Stimulated activated CD8-positive, alpha-beta memory T cell treated with anti-CD3 and anti-CD28 coated beads, Interleukin-4, amount 100 ng/mL, for 24 hours (primary cell): ENCODE measurements around the gene YIPF5.

Experiments
- DNase-seq: peaks from one replicate; pipeline ENCODE4 v3.0.0-alpha.2; 2020; ENCODE audit warnings: low read depth

The YIPF5 gene

GRCh38 chr5:144179226-144179625 lies 8.8 kb upstream of the YIPF5 start:
- no peak for DNase-seq

- no peak for DNase-seq
Observed at GRCh38 chr5:144177548-144177947, 7.1 kb upstream of the YIPF5 start.

DNA sequence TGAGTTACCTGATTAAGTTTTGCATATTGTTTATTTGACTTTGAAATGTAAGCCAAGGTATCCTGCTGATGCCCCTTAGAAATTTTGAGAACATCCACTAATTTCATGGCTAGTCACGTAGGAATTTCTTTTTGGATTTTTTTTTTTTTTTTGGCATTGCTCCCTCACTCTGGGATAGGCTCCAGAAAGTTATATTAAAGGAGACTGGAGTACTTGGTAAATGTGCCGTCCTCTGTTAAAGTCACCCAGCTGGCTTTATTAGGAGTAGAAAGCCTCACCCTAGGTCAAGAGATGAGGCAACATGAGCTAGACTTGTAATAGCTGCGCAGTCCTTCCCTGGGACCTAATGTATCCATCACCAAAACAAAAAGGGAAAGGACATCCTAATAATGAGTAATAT lies 3.3 kb upstream of the YIPF5 start:
- no peak for DNase-seq

GRCh38 chr5:144169904-144170275 lies 569 bp downstream of the YIPF5 start:
- no peak for DNase-seq

GRCh38 chr5:144167998-144168397 lies 2.5 kb downstream of the YIPF5 start:
- DNase-seq, result no peak

- DNase-seq, result no peak
Observed at GRCh38 chr5:144166696-144167095, 3.8 kb downstream of the YIPF5 start.

GRCh38 chr5:144162686-144163085 lies 7.8 kb downstream of the YIPF5 start:
- no peak for DNase-seq

DNA sequence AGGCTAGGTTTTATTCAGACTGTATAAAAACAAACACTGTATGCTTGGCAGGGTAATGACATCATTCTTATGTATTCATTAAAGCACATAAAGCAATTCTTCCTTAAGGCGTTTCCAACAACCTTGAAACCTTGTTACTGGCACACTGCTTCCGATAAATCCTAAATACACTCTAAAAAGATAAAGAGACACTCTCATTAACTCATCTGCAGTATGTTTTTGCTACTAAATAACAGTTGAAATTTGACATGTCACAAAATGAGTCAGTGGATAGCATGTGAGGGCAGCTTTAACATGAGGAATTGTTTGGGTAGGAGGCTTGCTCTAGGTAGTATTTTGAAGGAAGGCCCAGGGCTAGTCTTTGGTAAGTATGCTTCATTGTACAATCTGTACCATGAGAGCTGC lies 13.7 kb downstream of the YIPF5 start:
- no peak for DNase-seq

DNA sequence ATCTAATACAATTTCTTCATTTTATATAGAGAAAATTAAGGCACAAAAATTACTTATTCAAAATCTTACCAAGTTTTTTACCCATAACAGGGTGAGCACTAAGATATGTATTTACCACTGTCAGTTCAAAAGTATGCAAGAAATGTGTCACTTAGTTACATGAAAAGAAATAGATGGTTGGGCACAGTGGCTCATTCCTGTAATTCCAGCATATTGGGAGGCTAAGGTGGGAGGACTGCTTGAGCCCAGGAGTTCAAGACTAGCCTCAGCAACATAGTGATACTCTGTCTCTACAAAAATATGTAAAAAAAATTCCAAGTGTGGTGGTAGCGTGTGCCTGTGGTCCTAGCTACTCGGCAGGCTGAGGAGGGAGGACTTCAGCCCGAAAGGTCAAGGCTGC lies 19.4 kb downstream of the YIPF5 start:
- no peak for DNase-seq

DNA sequence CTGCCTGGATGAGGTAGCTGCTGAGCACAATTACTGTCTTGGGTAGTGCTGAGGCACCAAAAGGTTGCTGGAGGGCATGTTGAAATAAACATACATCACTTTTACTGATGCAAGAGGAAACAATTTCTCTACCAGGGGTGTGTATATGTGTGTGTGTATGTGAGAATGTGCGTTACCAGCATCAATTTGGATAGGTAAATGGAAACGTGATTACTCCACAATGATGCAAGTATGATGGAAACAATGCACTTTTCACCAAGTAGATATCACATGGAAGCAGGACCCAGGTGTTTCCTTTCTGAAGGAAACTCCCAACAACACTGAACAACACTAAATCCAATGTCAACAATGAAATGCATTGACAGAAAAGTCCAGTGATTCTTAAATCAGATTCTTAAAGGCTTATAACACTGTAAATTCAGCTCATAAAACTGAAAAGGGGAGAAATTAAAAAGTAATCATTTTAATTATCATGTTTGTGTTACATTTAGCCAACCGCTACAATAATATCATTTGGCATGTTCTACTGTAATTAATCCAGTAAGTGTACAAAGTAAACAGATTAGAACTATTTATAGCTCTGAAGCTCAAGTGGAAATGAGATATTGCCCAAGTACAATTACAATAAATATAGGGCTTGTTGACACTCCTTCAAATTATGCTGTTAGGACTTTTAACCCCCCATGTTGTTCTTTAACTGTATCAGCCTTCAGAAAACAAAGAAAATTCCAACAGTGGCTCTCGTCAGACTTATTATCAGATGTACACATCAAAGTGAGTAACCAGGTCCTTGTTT lies 25.3 kb downstream of the YIPF5 start:
- no peak for DNase-seq

DNA sequence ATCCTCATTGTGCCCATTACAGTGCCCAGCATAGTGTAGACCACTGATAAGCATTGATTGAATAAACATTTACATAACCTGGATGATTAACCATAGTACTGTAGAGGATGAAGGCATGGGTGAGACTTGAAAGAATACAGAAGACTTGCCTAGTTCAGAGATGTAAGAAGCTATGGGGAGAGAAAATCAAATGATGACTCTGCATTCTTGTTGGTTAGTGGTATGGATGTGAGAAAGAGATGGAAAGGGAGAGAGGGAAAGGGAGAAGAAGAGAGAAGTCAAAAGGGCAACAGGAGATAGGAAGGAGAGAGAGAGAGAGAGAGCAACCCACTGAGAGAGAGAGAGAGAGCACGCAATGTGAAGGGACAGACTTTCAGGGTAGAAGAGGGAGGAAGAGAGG lies 26.8 kb downstream of the YIPF5 start:
- DNase-seq, result no peak

DNA sequence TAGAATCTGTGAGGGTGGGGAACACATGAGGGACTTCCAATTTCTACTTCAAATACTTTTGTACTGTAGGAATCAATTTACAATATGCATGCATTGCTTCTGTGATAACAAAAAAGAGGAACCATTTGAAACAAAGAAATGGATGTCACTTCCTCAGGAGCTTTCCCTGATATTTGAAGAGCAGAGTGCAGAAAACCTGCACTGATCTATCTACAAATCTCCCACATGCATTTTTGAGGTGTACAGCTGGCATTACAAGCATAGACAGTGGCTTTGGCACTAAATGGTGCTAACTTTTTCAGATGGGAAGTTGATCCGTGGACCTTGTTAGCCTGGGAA lies 27.7 kb downstream of the YIPF5 start:
- DNase-seq, result no peak

DNA sequence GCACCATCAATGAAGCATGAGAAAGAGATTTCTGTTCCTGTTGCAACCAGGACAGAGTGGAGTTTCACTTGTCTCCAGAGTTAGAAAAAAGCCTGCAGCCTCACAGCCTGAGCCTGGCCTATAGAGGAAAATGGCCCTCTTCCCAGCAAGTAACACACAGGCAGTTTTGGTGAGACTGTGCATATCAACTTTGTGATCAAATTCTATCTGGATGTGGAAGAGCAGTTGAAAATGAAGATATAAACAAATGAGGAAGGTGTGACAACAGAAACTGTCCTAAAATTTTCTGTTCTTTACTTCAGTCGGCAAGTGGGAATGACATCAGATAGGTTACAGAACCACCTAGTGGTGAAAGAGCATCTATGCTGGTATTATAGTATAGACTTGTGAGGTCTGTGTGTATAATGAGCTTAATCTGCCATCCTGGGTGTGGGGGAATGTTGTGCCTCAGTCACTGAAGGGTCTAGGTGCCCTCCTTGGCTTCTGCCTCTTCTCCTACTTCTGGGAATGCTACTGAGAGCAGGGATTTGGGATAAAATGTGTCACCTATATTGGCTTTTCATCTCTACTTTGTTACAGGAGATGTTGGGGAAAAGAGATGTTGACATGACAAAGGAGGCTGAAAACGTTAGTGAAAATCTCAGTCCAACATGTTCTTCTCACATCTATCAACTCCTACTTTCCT lies 28.2 kb downstream of the YIPF5 start:
- DNase-seq, result no peak

DNA sequence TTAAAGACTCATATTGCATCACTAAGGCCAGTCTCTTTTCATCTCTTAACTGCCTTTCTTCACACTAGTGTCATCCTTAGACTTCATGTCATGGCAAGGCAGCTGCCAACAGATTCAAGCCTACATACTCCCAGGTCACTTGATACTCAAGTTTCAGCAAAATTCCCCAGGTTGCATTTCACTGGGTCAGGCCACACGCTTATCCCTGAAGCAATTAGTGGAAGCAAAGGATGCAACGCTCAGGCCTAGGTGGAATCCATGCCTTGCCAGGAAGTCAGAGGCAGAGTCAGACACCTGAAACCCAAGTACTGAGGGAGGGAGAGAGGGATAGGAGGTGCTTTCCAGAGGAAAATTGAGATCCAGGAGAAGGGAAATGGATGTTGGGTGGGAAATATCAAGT lies 28.9 kb downstream of the YIPF5 start:
- no peak for DNase-seq

DNA sequence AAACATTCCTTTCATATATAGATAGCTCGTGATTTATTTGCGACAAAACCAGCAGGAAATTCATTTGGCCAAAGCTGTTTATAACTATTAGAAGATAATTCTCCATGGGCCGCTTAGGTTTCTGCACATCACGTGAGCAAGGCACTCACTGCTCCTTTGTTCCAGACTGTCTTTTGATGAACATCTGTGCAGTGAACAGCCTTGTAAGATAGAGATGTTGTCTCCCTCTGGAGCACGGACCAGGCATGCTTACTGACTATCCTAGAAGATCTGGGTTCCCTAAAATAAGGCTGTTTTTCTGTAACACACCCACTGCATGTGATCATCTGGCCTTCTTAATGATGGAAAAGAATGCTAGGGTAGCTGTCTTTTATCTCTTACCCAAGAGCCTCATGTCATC lies 30.9 kb downstream of the YIPF5 start:
- no peak for DNase-seq

- DNase-seq, result no peak
Observed at GRCh38 chr5:144135113-144135762, 35.2 kb downstream of the YIPF5 start.

- DNase-seq, result no peak
Observed at GRCh38 chr5:144134194-144134826, 36.1 kb downstream of the YIPF5 start.

DNA sequence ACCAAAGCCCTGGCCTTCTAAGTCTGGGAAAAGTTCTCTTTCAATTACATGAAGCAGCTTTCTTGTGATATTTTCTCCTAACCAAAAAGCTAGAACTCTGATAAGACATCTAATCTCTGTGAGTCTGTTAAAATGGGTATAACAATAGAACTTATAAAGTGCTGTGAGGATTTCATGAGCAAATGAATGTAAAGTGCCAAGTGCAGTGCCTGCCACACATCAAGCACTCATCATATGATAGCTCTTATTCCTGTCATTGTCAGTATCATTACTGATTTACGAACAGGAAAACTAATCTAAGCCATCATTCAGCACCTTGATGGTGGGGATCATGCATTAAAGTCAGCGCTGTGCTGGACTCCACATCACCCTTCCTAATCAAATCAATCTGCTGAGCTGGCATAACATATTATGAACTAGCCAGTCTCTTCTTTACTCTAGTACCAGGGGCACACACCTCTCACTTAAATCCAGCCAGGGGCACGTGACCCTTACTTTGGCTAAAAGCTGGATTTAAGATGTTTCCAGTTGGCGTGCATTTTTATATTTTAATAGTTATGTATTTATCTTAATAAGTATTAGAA lies 37.3 kb downstream of the YIPF5 start:
- DNase-seq, result no peak

DNA sequence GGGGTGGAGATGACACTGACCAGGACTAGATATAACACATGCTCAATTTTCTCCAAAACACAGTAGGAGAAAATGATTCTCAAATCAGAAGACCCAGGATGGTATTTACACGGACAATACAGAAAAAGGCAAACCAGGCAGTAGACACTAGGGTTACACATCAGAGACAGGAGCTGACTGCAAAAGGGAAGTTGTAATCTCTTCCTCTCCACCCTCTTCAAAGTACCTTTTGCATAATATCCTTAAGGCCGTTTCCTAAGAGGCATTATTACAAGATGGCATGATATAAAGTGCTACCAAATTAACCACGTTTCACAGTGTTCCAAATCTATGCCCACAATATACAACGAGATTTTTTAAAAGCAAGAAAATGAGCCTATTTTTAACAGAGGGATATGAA lies 39.2 kb downstream of the YIPF5 start:
- no peak for DNase-seq

- DNase-seq, result no peak
Observed at GRCh38 chr5:144130306-144130705, 40.2 kb downstream of the YIPF5 start.

GRCh38 chr5:144128844-144129243 lies 41.6 kb downstream of the YIPF5 start:
- DNase-seq, result no peak

DNA sequence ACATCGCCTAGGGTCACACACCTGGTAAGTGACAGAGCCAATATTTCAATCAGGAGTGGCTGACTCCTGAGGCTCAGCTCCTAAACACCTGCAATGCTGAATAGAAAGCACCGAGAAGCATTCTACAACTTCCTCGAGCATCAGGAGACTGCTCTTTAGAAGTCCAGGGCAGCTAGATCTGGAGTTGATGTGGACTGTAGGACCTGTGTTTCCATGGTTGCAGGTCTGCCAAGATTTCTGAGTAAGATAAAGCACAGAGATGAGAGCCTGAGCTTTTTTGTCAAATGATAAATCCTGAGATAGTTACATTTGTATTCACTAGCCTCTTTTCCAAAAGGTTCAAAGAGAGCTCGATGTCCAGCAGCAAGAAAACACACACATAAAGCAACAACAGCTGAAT lies 43.8 kb downstream of the YIPF5 start:
- DNase-seq, result no peak
